Measurements from ENCODE around the gene ZBTB21. TPM values are rescaled to one million over a fixed set of nuclear protein-coding genes. Genes with fewer than 3 reads are reported as not detected.
A peak's percentile ranks its signal among the peaks of the same experiment; 100 is the strongest.

The ZBTB21 gene
- total and polyA plus RNA-seq, 9 of the 15 experiments (the other 6 are each of a cell fraction or from before 2014, with no cell fraction given): 2.2 to 15.2 (median 8.7) TPM

DNA sequence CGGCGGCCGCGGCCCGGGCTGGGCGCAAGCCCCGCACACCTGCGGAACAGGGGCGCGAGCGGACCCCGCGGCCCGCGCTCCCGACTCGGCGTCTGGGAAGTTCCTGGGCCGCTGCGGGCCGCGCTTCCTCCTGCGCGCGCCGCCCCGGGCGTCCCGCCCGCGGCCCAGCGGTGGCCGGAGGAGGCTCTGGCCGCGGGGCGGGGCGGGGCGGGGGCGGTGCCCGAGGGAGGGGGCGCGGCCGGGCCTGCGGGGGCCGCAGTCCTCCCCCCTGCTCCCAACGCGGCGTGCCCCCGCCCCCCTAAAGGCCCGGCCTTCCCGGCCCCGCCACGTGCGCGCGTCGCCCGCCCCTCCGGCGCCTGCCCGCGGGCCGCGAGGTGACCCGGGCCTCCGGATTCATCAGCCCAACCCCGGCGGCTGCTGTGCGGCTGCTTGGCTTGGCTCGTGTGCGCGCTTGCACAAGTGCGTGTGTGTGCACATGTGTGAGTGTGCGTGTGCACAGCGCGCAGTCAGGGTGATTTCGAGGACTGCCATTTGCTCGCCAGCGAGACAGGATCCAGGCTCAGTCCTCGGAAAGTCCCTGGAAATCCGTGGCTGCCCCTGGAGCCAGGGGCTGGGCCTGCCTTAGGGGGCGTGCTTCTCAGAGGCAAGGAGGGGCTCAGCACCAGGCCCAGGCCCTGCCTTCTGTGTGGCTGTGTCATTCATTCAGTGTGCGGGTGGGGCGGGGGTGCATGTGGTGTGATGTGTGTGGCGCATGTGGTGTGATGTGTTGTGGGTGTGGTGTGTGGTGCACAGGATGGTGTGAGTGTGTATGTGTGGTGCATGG lies 56.1 kb downstream of the ZBTB21 start, which contains the start of gene C2CD2:
TSS of gene C2CD2 (minus strand) at position 188 of the 823 bp plus-strand sequence. CDS start 370 bp downstream, outside the sequence.
- H3K27ac ChIP-seq (ENCODE audit: extremely low read depth, low read depth, low read length): peak within 1 kb of the TSS; percentile 72
- FAIRE-seq (no peak), ATAC-seq (peak; percentile 70), DNase-seq (ENCODE audit: extremely low read depth in 1 of 4, low spot score in 3 of 4) (peak; percentile 89 to 100 (median 99))
- peaks cover 12% of the 10 kb centered on the region; the same call in 1 of the 2 replicates for H4K20me1 ChIP-seq (replicated peaks; ENCODE audit: control insufficient read depth, insufficient read depth, low read length)
- ChIA-PET CTCF (ENCODE audit: low intra/inter-chr PET ratio) (no interaction called here), POLR2A (interaction anchor here (1.1 kb wide), 1 partner anchor 10 kb away, joined by 5 read pairs; no protein-coding TSS in a partner anchor)
- H3K36me3 ChIP-seq (ENCODE audit: control insufficient read depth, insufficient read depth, low read length): peaks cover 7% of the 10 kb centered on the region; the same call in 2 of the 3 replicates
- intact Hi-C loops (cut with micrococcal nuclease) (no loop called here), in situ Hi-C loops (cut with MboI) (no loop called here)
- 15% methylated on average over 33 of the region's 85 CpGs for WGBS (ENCODE audit: insufficient coverage, low coverage, missing lambda C conversion rate)
- peaks cover 32% of the 10 kb centered on the region for H3K79me2 ChIP-seq (ENCODE audit: control insufficient read depth, insufficient read depth, low read length)
- no peaks in the 10 kb centered on the region for H3K9me1 ChIP-seq (ENCODE audit: control insufficient read depth, insufficient read depth, low read length)
- 0 out of 5 replicates have a peak, but pooled peaks cover 0 to 4% of the 10 kb centered on the region in 2 experiments for H3K27me3 ChIP-seq (ENCODE audit: control insufficient read depth in 2 of 2, insufficient read depth in 2 of 2, low read length in 2 of 2)
- BruUV-seq (replicated peaks): no TSS peak
- peaks cover 45 to 71% of the 10 kb centered on the region in 2 experiments for H3K4me1 ChIP-seq (replicated peaks in 1 of 2; ENCODE audit: control insufficient read depth in 2 of 2, insufficient read depth in 2 of 2, low read length in 2 of 2)
- peak within 1 kb of the TSS; percentile 68 to 93 for H3K9ac ChIP-seq (ENCODE audit: insufficient read depth in 1 of 2, low read depth in 2 of 2, low read length in 2 of 2)
- H2AFZ ChIP-seq (ENCODE audit: low read depth, low read length): peak within 1 kb of the TSS; percentile 99
- H3K4me3 ChIP-seq: peak within 1 kb of the TSS; percentile 59
- no peaks in the 10 kb centered on the region for H3K9me3 ChIP-seq (replicated peaks; ENCODE audit: control insufficient read depth, insufficient read depth, low read depth, low read length)
- H3K4me2 ChIP-seq (ENCODE audit: insufficient read depth, low read length): peak within 1 kb of the TSS; percentile 78
- no peak for TF ChIP-seq ADNP (tag; IDR thresholded peaks at IDR 0.05)
- no peak for TF ChIP-seq SP1 (CRISPR knock-in tag; IDR thresholded peaks at IDR 0.05)
- no peak for TF ChIP-seq NUFIP1 (IDR thresholded peaks at IDR 0.05; ENCODE audit: partially characterized antibody)
- TF ChIP-seq NCOA4 (IDR thresholded peaks at IDR 0.05; ENCODE audit: partially characterized antibody): no peak
- TF ChIP-seq, protein P1, sequence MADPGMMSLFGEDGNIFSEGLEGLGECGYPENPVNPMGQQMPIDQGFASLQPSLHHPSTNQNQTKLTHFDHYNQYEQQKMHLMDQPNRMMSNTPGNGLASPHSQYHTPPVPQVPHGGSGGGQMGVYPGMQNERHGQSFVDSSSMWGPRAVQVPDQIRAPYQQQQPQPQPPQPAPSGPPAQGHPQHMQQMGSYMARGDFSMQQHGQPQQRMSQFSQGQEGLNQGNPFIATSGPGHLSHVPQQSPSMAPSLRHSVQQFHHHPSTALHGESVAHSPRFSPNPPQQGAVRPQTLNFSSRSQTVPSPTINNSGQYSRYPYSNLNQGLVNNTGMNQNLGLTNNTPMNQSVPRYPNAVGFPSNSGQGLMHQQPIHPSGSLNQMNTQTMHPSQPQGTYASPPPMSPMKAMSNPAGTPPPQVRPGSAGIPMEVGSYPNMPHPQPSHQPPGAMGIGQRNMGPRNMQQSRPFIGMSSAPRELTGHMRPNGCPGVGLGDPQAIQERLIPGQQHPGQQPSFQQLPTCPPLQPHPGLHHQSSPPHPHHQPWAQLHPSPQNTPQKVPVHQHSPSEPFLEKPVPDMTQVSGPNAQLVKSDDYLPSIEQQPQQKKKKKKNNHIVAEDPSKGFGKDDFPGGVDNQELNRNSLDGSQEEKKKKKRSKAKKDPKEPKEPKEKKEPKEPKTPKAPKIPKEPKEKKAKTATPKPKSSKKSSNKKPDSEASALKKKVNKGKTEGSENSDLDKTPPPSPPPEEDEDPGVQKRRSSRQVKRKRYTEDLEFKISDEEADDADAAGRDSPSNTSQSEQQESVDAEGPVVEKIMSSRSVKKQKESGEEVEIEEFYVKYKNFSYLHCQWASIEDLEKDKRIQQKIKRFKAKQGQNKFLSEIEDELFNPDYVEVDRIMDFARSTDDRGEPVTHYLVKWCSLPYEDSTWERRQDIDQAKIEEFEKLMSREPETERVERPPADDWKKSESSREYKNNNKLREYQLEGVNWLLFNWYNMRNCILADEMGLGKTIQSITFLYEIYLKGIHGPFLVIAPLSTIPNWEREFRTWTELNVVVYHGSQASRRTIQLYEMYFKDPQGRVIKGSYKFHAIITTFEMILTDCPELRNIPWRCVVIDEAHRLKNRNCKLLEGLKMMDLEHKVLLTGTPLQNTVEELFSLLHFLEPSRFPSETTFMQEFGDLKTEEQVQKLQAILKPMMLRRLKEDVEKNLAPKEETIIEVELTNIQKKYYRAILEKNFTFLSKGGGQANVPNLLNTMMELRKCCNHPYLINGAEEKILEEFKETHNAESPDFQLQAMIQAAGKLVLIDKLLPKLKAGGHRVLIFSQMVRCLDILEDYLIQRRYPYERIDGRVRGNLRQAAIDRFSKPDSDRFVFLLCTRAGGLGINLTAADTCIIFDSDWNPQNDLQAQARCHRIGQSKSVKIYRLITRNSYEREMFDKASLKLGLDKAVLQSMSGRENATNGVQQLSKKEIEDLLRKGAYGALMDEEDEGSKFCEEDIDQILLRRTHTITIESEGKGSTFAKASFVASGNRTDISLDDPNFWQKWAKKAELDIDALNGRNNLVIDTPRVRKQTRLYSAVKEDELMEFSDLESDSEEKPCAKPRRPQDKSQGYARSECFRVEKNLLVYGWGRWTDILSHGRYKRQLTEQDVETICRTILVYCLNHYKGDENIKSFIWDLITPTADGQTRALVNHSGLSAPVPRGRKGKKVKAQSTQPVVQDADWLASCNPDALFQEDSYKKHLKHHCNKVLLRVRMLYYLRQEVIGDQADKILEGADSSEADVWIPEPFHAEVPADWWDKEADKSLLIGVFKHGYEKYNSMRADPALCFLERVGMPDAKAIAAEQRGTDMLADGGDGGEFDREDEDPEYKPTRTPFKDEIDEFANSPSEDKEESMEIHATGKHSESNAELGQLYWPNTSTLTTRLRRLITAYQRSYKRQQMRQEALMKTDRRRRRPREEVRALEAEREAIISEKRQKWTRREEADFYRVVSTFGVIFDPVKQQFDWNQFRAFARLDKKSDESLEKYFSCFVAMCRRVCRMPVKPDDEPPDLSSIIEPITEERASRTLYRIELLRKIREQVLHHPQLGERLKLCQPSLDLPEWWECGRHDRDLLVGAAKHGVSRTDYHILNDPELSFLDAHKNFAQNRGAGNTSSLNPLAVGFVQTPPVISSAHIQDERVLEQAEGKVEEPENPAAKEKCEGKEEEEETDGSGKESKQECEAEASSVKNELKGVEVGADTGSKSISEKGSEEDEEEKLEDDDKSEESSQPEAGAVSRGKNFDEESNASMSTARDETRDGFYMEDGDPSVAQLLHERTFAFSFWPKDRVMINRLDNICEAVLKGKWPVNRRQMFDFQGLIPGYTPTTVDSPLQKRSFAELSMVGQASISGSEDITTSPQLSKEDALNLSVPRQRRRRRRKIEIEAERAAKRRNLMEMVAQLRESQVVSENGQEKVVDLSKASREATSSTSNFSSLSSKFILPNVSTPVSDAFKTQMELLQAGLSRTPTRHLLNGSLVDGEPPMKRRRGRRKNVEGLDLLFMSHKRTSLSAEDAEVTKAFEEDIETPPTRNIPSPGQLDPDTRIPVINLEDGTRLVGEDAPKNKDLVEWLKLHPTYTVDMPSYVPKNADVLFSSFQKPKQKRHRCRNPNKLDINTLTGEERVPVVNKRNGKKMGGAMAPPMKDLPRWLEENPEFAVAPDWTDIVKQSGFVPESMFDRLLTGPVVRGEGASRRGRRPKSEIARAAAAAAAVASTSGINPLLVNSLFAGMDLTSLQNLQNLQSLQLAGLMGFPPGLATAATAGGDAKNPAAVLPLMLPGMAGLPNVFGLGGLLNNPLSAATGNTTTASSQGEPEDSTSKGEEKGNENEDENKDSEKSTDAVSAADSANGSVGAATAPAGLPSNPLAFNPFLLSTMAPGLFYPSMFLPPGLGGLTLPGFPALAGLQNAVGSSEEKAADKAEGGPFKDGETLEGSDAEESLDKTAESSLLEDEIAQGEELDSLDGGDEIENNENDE (IDR thresholded peaks at IDR 0.05; ENCODE audit: low read depth, low read length): no peak
- TF ChIP-seq ESRRA (IDR thresholded peaks at IDR 0.05; ENCODE audit: borderline replicate concordance, low read depth): no peak; the same call in 1 of the 2 replicates
- 0 out of 2 replicates have a peak, but pooled peaks have one; percentile 65 for TF ChIP-seq SRSF1 (IDR thresholded peaks at IDR 0.05; ENCODE audit: low read depth, low read length)
- TF ChIP-seq ZKSCAN3 (CRISPR knock-in tag; IDR thresholded peaks at IDR 0.05): no peak

Data from K562 (cell line).